Mucosa of stomach (tissue), 1 donor: ENCODE results near the gene INTS6.

Source experiments
- H3K27me3 ChIP-seq: one replicate; pipeline ENCODE4 v1.7.0; 2013; ENCODE audit warnings: mild to moderate bottlenecking, low read length; ENCODE audit not compliant: control insufficient read depth, insufficient read depth
- H3K36me3 ChIP-seq: one replicate; pipeline ENCODE4 v1.7.0; 2013; ENCODE audit warnings: low read length; ENCODE audit not compliant: control insufficient read depth, insufficient read depth
- H3K4me1 ChIP-seq: one replicate; pipeline ENCODE4 v1.7.0; 2013; ENCODE audit warnings: mild to moderate bottlenecking, low read length; ENCODE audit not compliant: control insufficient read depth, insufficient read depth
- H3K4me3 ChIP-seq: one replicate; pipeline ENCODE4 v1.7.0; 2013; ENCODE audit warnings: low read length
- H3K9ac ChIP-seq: one replicate; pipeline ENCODE4 v1.7.0; 2013; ENCODE audit warnings: mild to moderate bottlenecking, low read length, moderate library complexity
- H3K9me3 ChIP-seq: one replicate; pipeline ENCODE4 v1.7.0; 2013; ENCODE audit warnings: mild to moderate bottlenecking, low read length, moderate library complexity; ENCODE audit not compliant: control insufficient read depth
- donor health status: Pancreatic carcinoma.

INTS6 gene

DNA sequence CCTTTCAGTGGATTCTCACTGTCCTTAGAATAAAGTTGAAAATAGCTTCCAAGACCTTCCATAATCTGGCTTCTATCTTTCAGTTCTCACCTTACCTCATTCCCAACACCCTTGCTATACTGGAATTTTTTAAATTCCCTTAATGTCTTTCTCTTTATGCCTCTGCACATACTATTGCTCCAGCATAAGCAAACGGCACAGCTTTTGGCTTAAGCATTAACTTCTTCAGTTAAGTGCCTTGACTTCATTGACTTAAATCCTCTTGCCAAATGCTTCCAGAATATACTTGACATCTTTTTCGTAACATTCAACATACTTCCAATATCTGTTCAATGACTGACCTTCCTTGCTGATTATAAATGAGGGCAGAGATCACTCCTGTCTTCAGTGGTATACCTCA lies 79.4 kb downstream of the INTS6 start:
- no peaks in the 10 kb centered on the region for H3K27me3 ChIP-seq
- H3K9me3 ChIP-seq: no peaks in the 10 kb centered on the region
- H3K9ac ChIP-seq: no peak overlapping the region
- H3K4me1 ChIP-seq: no peaks in the 10 kb centered on the region
- H3K36me3 ChIP-seq: peaks cover 9% of the 10 kb centered on the region
- no peak overlapping the region for H3K4me3 ChIP-seq

DNA sequence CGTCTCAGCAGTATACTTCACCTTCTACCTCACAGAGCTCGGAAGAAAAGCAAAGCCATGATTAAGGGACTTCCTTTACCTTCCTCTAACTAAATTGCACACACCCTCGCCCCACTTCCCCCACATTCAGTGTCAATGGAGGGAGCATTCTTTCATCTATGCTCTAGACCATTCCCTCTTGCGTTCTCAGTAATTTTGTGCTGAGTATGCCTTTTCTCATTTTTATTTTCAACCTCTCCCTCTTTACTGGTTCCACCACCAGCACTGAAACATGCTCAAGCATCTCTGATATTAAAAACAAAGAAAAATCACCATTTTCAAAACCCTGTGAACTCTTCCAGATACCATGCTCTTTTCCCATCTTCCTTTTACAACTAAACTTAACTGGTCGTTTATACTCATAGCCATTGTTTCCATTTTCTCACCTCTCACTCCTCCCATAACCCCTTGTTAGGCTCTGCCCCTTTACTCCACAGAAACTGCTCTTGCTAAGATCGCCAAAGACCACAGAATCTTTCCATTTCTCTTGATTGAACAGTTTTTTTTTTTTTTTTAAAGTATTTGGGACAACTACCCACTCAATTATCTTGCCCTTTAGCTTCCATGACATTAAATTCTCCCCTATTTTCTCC lies 81.0 kb downstream of the INTS6 start:
- H3K36me3 ChIP-seq: peaks cover 10% of the 10 kb centered on the region
- no peak overlapping the region for H3K9ac ChIP-seq
- H3K27me3 ChIP-seq: no peaks in the 10 kb centered on the region
- H3K9me3 ChIP-seq: no peaks in the 10 kb centered on the region
- H3K4me1 ChIP-seq: no peaks in the 10 kb centered on the region
- no peak overlapping the region for H3K4me3 ChIP-seq

DNA sequence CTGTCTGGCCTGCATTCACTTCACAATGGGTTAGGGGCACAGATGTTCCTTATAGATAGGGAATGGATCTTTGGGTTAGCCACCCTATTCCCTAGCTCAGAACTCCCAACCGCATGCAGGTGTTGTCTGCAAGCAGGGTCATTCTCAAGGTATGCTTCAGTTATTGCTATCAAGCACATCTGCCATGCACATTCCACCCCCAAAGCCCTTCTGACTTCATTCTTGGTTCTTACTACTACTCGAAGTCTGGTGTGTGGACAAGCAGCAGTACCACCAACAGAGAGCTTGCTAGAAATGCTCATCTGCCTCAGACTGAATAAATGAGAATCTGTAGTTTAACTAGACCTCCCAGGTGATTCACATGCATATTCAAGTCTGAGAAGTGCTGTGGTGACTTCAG lies 82.0 kb downstream of the INTS6 start:
- no peaks in the 10 kb centered on the region for H3K27me3 ChIP-seq
- H3K4me1 ChIP-seq: no peaks in the 10 kb centered on the region
- no peak overlapping the region for H3K9ac ChIP-seq
- H3K36me3 ChIP-seq: peaks cover 10% of the 10 kb centered on the region
- H3K4me3 ChIP-seq: no peak overlapping the region
- H3K9me3 ChIP-seq: no peaks in the 10 kb centered on the region

- Histone ChIP-seq H3K9ac (no peak overlapping the region), H3K4me3 (no peak overlapping the region), H3K27me3 (no peaks in the 10 kb centered on the region), H3K4me1 (no peaks in the 10 kb centered on the region), H3K9me3 (no peaks in the 10 kb centered on the region), H3K36me3 (peaks cover 10% of the 10 kb centered on the region)
Measured at GRCh38 chr13:51370116-51370515, 82.7 kb downstream of the INTS6 start.

DNA sequence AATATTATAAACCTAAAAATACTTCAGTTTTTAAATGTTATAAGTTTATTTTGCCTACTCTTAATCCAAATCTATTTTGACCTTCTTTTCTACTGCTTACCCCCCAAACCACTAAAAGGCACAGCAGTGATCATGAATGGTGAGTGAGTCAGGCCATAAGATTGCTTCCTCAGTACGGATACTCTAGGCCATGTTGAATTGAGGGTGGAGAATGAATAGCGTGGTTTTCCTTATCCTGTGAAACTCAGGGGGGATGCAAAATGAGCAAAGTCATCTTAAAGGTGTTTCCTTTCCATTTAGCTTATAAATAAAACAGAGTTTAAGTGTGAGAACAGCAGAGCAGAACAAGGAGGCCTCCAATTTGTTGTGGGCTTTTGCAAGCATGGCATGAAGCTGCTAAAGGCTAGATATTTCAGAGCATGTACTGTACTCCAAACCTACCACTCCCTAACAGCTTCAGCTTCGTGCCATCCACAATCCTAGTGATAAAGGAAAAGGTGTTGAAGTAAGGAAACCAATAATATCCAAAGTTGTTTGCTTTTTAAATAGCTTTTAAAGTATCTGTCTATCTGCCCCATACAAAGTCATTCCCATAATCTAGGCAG lies 88.3 kb downstream of the INTS6 start:
- Histone ChIP-seq H3K9ac (no peak overlapping the region), H3K4me3 (no peak overlapping the region), H3K4me1 (no peaks in the 10 kb centered on the region), H3K9me3 (no peaks in the 10 kb centered on the region), H3K36me3 (peaks cover 3% of the 10 kb centered on the region), H3K27me3 (no peaks in the 10 kb centered on the region)

- no peak overlapping the region for H3K9ac ChIP-seq
- no peaks in the 10 kb centered on the region for H3K27me3 ChIP-seq
- H3K9me3 ChIP-seq: no peaks in the 10 kb centered on the region
- H3K4me1 ChIP-seq: no peaks in the 10 kb centered on the region
- H3K36me3 ChIP-seq: peaks cover 3% of the 10 kb centered on the region
- H3K4me3 ChIP-seq: no peak overlapping the region
Measured at GRCh38 chr13:51363625-51364024, 89.2 kb downstream of the INTS6 start.

DNA sequence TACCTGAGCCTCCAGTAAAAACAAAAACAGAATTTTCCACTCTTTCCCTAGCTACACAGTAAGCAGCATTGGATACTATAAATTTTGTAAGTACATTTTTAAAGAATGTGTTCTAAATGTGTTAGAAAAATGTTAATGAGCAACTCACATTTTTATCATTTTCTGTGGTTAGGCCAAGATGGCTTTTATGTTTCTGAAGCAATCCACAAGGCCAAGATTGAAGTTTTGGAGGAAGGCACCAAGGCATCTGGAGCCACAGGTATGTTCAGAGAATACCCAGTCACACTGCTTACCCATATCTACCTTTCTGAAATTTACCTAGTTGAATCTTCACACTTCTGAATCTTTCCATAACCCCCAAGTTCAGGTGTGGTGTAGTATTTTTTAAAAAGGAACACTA lies 91.7 kb downstream of the INTS6 start:
- Histone ChIP-seq H3K9ac (no peak overlapping the region), H3K4me3 (no peak overlapping the region), H3K36me3 (no peaks in the 10 kb centered on the region), H3K4me1 (no peaks in the 10 kb centered on the region), H3K27me3 (no peaks in the 10 kb centered on the region), H3K9me3 (no peaks in the 10 kb centered on the region)

DNA sequence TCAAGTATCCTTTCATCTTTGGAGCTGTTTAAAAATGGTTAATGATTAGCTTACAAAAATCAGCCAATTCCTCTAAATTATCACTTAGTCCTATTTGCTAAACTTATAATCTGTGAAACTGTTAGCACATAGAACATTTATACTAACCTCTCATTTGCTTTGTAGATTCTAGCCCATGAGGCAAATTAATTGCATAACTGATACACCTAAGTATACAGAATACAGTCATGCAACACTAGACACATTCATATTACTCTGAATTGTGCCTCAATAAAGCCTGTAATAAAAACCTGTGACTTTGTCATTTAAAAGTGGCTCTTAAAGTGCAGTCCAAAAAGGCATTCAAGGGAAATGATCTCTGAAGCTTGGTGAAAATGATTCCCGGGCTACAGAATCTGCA lies 92.3 kb downstream of the INTS6 start:
- no peaks in the 10 kb centered on the region for H3K4me1 ChIP-seq
- H3K27me3 ChIP-seq: no peaks in the 10 kb centered on the region
- no peak overlapping the region for H3K9ac ChIP-seq
- H3K9me3 ChIP-seq: no peaks in the 10 kb centered on the region
- no peak overlapping the region for H3K4me3 ChIP-seq
- no peaks in the 10 kb centered on the region for H3K36me3 ChIP-seq

DNA sequence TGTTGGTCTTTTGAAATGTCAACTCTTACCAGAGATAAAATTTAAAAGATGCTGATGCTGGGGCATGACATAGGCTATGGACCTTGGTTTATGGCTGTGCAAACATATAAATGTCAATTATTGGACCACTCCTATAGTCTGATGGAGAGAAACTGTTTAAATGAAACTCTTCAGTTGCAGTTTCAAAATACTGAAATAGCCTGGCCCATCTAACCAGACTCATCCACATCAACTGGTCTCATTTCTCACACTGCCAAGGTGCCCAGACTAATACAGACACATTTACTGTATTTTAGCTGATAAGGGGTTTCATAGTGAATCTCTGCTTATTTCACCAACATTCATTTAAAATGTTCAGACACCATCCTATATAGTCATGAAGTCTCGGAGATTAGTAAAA lies 93.5 kb downstream of the INTS6 start:
- Histone ChIP-seq H3K4me1 (no peaks in the 10 kb centered on the region), H3K36me3 (no peaks in the 10 kb centered on the region), H3K9me3 (no peaks in the 10 kb centered on the region), H3K27me3 (no peaks in the 10 kb centered on the region), H3K9ac (no peak overlapping the region), H3K4me3 (no peak overlapping the region)

GRCh38 chr13:51357928-51358595 lies 94.8 kb downstream of the INTS6 start:
- Histone ChIP-seq H3K4me3 (no peak overlapping the region), H3K9me3 (no peaks in the 10 kb centered on the region), H3K27me3 (no peaks in the 10 kb centered on the region), H3K36me3 (no peaks in the 10 kb centered on the region), H3K9ac (no peak overlapping the region), H3K4me1 (no peaks in the 10 kb centered on the region)

GRCh38 chr13:51355217-51355616 lies 97.6 kb downstream of the INTS6 start:
- H3K9ac ChIP-seq: no peak overlapping the region
- H3K27me3 ChIP-seq: no peaks in the 10 kb centered on the region
- no peaks in the 10 kb centered on the region for H3K36me3 ChIP-seq
- no peaks in the 10 kb centered on the region for H3K4me1 ChIP-seq
- H3K4me3 ChIP-seq: no peak overlapping the region
- H3K9me3 ChIP-seq: no peaks in the 10 kb centered on the region

DNA sequence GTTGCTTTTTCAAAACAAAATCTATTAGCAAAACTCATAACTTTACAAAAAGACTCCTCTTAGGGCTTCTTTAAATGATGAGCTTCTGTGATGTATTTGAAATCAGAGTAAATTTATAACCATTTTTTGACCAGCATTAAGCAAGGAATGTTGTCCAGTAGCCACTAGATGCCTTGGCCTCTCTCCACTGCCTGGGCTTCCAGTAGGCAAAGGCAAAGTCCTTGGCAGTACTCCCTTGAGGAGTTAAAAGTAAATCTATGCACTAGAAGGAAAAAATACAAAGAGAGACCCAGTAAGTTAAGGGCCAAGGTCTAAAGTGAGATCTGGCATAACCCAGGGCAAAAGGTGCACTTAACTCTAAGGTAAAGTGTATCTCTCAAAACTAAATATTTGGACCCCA lies 103.8 kb downstream of the INTS6 start:
- no peaks in the 10 kb centered on the region for H3K9me3 ChIP-seq
- H3K36me3 ChIP-seq: no peaks in the 10 kb centered on the region

More for the DNA sequence above, 103.8 kb downstream of the INTS6 start:
- H3K9ac ChIP-seq: no peak overlapping the region
- H3K27me3 ChIP-seq: no peaks in the 10 kb centered on the region
- H3K4me1 ChIP-seq: no peaks in the 10 kb centered on the region
- no peak overlapping the region for H3K4me3 ChIP-seq
